Measurements from ENCODE around the gene DIABLO. TPM values are rescaled to one million over a fixed set of nuclear protein-coding genes. Genes with fewer than 3 reads are reported as not detected.

Gene DIABLO
- total RNA-seq, 1 donor from 2014 or later: 22.8 TPM

GRCh38 chr12:122159882-122160281 is 66.0 kb downstream of the DIABLO start:
- ATAC-seq: no peak
- no peak for DNase-seq (ENCODE audit: low spot score)

GRCh38 chr12:122158700-122159285 is 67.1 kb downstream of the DIABLO start:
- no peak for ATAC-seq
- no peak for DNase-seq (ENCODE audit: low spot score)

Other genes with a start within 250 kb of the DIABLO start
- 5.2 TPM for gene BCL7A, start 204.2 kb downstream of the DIABLO start, total RNA-seq
- gene MLXIP, start 147.3 kb downstream of the DIABLO start, total RNA-seq: 19.0 TPM
- not detected for gene IL31, start 51.8 kb downstream of the DIABLO start, total RNA-seq
- 0.35 TPM for gene LRRC43, start 42.9 kb downstream of the DIABLO start, total RNA-seq
- gene B3GNT4, start 22.3 kb downstream of the DIABLO start, total RNA-seq: not detected
- 8.4 TPM for gene VPS33A, start 40.4 kb upstream of the DIABLO start, total RNA-seq
- gene CLIP1, start 196.6 kb upstream of the DIABLO start, total RNA-seq: 38.9 TPM